ENCODE data around the gene OXCT2. TPM values are rescaled to one million over a fixed set of nuclear protein-coding genes. Genes with fewer than 3 reads are reported as not detected.

Gene OXCT2
- total RNA-seq, 4 donors from 2014 or later: 0.15 to 6.6 (median 1.4) TPM; not detected in 1

GRCh38 chr1:39733161-39733560 lies 38.0 kb downstream of the OXCT2 start:
- TF ChIP-seq POLR2A (IDR thresholded peaks at IDR 0.05) (no peak), CTCF (IDR thresholded peaks at IDR 0.05) (no peak)
- intact Hi-C loops (cut with DNase I; ENCODE audit: low total_unique reads): no loop called here
- 57 to 67% methylated on average over 7 of the region's 7 CpGs for WGBS, 2 donors
- DNase-seq (ENCODE audit: low spot score in 2 of 2): no peak
- no peak overlapping the region for H3K4me3 ChIP-seq (ENCODE audit: low read depth, poor library complexity, severe bottlenecking)

GRCh38 chr1:39732730-39733129 lies 38.4 kb downstream of the OXCT2 start:
- TF ChIP-seq POLR2A (IDR thresholded peaks at IDR 0.05) (no peak), CTCF (IDR thresholded peaks at IDR 0.05) (no peak)
- no peak overlapping the region for H3K4me3 ChIP-seq (ENCODE audit: low read depth, poor library complexity, severe bottlenecking)
- DNase-seq (ENCODE audit: low spot score in 2 of 2): no peak
- 46 to 51% methylated on average over 3 of the region's 3 CpGs for WGBS, 2 donors
- intact Hi-C loops (cut with DNase I; ENCODE audit: low total_unique reads): no loop called here

GRCh38 chr1:39729842-39730241 lies 41.3 kb downstream of the OXCT2 start:
- intact Hi-C loops (cut with DNase I; ENCODE audit: low total_unique reads): loop anchor here (10.0 kb wide), 1 partner anchor 1885 kb away; no protein-coding TSS in a partner anchor
- H3K4me3 ChIP-seq (ENCODE audit: low read depth, poor library complexity, severe bottlenecking): no peak overlapping the region
- TF ChIP-seq CTCF (IDR thresholded peaks at IDR 0.05) (no peak), POLR2A (IDR thresholded peaks at IDR 0.05) (no peak)
- DNase-seq (ENCODE audit: low spot score in 2 of 2): no peak
- WGBS, 2 donors: 53 to 73% methylated on average over 3 to 4 of the region's 4 CpGs

- no peak for TF ChIP-seq POLR2A (IDR thresholded peaks at IDR 0.05)
- no peak for TF ChIP-seq CTCF (IDR thresholded peaks at IDR 0.05)
- WGBS, 2 donors: 56 to 62% methylated on average over 3 of the region's 3 CpGs
- intact Hi-C loops (cut with DNase I; ENCODE audit: low total_unique reads): loop anchor here (10.0 kb wide), 1 partner anchor 1884 kb away; no protein-coding TSS in a partner anchor
Measured at GRCh38 chr1:39729030-39729429, 42.1 kb downstream of the OXCT2 start.

GRCh38 chr1:39727932-39728317 lies 43.2 kb downstream of the OXCT2 start:
- WGBS, 2 donors: 63 to 75% methylated on average over 14 of the region's 14 CpGs
- DNase-seq (ENCODE audit: low spot score in 2 of 2): no peak
- H3K4me3 ChIP-seq (ENCODE audit: low read depth, poor library complexity, severe bottlenecking): no peak overlapping the region
- intact Hi-C loops (cut with DNase I; ENCODE audit: low total_unique reads): loop anchor here (10.0 kb wide), 1 partner anchor 1883 kb away; no protein-coding TSS in a partner anchor
- TF ChIP-seq POLR2A (IDR thresholded peaks at IDR 0.05): no peak
- TF ChIP-seq CTCF (IDR thresholded peaks at IDR 0.05): no peak

More at GRCh38 chr1:39729030-39729429, 42.1 kb downstream of the OXCT2 start:
- H3K4me3 ChIP-seq (ENCODE audit: low read depth, poor library complexity, severe bottlenecking): no peak overlapping the region
- DNase-seq (ENCODE audit: low spot score in 2 of 2): no peak
